ENCODE data around the gene SERPINA7.

GRCh38 chrX:106000203-106000602 lies 38.3 kb downstream of the SERPINA7 start:
- no peak for TF ChIP-seq MXI1 (conservative IDR thresholded peaks at IDR 0.05; ENCODE audit: poor library complexity, severe bottlenecking)
- no peak for TF ChIP-seq EP300 (conservative IDR thresholded peaks at IDR 0.05; ENCODE audit: poor library complexity, severe bottlenecking)

Measured in neural cell (in vitro differentiated cells).